Central memory CD8-positive, alpha-beta T cell (primary cell): ENCODE data around the gene SULF2.

Source experiments
- ATAC-seq: fragments of 150-1000 bp; cut with Tn5 transposase; replicated peaks from 2 replicates; pipeline ENCODE4 v1.10.0; 2022; ENCODE audit warnings: mild to moderate bottlenecking, moderate FRiP score, moderate number of reproducible peaks; ENCODE audit not compliant: poor library complexity, severe bottlenecking; ENCODE audit errors: extremely low read depth
- DNase-seq, 2 donors: peaks; one replicate each; pipeline ENCODE4 v3.0.0; 2021; ENCODE audit warnings: low spot score in 2 of 2
- H3K27ac Mint-ChIP-seq: one replicate; pipeline ENCODE4 v1.8.0; 2022; ENCODE audit warnings: low read depth, mild to moderate bottlenecking, moderate library complexity, mixed read lengths
- H3K27me3 Mint-ChIP-seq: one replicate; pipeline ENCODE4 v1.8.0; 2022; ENCODE audit warnings: mixed read lengths
- H3K36me3 Mint-ChIP-seq: one replicate; pipeline ENCODE4 v1.8.0; 2022; ENCODE audit warnings: mild to moderate bottlenecking, moderate library complexity, mixed read lengths; ENCODE audit not compliant: insufficient read depth
- H3K4me1 Mint-ChIP-seq: one replicate; pipeline ENCODE4 v1.8.0; 2022; ENCODE audit warnings: mixed read lengths
- H3K4me3 Mint-ChIP-seq: one replicate; pipeline ENCODE4 v1.8.0; 2022; ENCODE audit warnings: mild to moderate bottlenecking, moderate library complexity, mixed read lengths
- H3K9me3 Mint-ChIP-seq: one replicate; pipeline ENCODE4 v1.8.0; 2022; ENCODE audit warnings: mixed read lengths

The SULF2 gene

DNA sequence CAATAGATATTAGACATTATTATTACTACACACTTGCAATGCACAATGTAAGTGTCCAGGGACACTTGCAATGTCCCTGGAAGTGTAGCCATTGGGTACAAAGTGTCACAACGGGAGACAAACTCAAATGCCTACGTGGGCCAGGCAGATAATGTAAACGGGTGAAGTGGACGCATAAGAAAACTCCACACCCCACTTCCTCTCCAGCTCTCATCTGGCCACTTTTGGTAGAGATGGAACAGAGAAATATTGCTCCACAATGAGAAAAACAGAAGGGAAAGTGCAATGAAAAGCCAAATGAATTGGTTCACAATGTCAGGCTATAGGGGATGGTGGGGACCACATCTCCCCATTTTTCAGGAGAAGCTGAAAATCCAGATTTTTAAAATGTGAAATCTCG, 9.4 kb downstream of the SULF2 start:
- Mint-ChIP-seq H3K9me3 (no peaks in the 10 kb centered on the region), H3K27me3 (peaks cover 12% of the 10 kb centered on the region), H3K36me3 (no peaks in the 10 kb centered on the region), H3K4me1 (no peaks in the 10 kb centered on the region), H3K27ac (no peak overlapping the region), H3K4me3 (no peak overlapping the region)
- DNase-seq (no peak), ATAC-seq (no peak)

DNA sequence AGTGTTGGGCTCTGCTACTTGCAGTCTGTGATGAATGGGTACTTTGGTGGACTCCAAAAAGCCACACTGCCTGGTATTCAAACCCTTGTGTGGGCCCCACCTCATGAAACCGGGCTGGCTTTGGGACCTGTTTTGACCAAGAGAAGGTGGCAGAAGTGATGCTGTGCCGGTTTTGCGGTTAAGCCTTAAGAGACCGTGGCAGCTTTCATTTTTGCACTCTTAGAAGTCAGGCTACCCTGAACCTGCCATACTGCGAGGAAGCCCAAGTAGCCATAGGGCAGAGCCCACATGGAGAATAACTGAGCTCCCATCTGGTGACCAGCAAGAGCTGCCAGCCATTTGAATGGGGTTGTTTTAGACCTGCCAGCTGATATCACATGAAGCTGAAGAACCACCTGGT, 10.2 kb downstream of the SULF2 start:
- Mint-ChIP-seq H3K4me3 (no peak overlapping the region), H3K9me3 (no peaks in the 10 kb centered on the region), H3K36me3 (no peaks in the 10 kb centered on the region), H3K27ac (no peak overlapping the region), H3K4me1 (no peaks in the 10 kb centered on the region), H3K27me3 (peaks cover 14% of the 10 kb centered on the region)
- no peak for DNase-seq
- no peak for ATAC-seq

DNA sequence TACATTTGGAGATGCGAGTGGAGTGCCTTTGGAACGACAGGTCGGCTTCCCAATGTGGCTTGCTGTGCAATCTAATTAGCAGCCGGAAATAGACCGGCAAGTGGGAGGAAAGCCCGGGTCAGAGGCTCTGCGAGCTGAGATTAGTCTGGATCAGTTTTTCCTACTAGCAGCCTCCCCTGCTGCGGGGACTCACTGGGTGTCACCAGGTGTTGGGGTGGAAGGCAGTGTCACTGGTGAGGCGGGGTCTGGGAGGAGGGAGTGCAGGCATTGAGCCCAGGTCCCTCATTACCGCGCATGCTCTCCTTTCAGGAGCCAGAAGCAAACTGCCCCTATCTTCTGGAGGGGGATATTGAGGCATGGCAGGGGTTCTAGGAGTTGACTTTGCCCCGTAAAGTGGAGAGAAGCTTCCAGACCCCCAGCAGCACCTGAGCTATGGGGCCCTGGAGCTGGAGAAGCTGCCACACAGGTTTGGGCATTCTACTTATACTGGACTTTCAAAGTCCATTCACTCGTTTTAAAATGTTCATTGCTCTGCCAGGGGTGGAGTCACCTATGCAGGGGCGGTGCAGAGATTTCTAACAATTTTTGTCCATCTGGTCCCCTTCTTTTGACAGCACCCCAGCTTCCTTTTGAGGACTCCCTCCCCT, 11.0 kb downstream of the SULF2 start:
- Mint-ChIP-seq H3K27me3 (peaks cover 22% of the 10 kb centered on the region), H3K27ac (no peak overlapping the region), H3K4me3 (no peak overlapping the region)

DNA sequence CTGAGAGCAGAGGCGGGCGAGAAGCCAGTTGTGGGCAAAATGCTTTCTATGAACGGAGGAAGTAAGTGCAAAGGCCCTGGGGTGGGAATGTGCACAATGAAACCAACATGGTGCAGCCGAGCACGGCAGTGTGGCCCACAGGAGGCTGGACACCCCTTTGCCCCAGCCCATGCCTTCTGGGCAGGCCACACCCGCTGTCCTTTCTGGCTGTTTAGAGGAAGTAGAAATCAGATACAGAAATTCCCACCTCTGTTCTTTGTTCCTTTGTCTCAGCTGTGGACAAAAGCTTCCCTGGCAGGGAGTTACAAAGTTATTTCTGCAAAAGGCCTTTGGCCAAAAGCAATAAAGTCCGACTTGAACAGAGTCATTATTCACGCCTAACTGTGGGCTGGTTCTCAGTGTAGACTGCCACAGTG, 11.9 kb downstream of the SULF2 start:
- ATAC-seq, result no peak
- H3K9me3 Mint-ChIP-seq, result no peaks in the 10 kb centered on the region
- H3K4me3 Mint-ChIP-seq, result no peak overlapping the region
- no peak overlapping the region for H3K27ac Mint-ChIP-seq
- H3K27me3 Mint-ChIP-seq, result peaks cover 24% of the 10 kb centered on the region
- H3K36me3 Mint-ChIP-seq, result no peaks in the 10 kb centered on the region
- no peaks in the 10 kb centered on the region for H3K4me1 Mint-ChIP-seq
- DNase-seq, result no peak

More for the DNA sequence above, 11.0 kb downstream of the SULF2 start:
- Mint-ChIP-seq H3K9me3 (no peaks in the 10 kb centered on the region), H3K36me3 (no peaks in the 10 kb centered on the region), H3K4me1 (no peaks in the 10 kb centered on the region)
- ATAC-seq (no peak), DNase-seq (no peak)

DNA sequence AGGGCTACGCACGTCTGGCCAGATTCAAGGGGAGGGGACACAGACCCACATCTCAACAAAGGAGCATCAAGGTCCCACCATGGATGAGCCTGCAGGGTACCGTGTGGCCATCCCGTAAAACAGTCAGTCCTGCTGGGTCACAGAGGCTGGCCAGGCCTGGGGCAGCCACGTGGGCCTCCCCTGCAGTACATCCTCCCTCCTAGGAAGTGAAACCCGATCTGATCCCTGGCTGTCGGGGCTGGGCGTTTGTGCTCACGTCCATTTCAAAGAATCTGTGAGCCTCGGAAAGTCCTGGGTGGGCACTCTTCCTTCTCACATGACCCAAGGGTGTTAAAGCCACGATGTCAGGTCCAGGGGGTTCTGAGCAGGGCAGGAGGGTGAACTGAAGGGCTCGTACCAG, 14.3 kb downstream of the SULF2 start:
- Mint-ChIP-seq H3K4me3 (no peak overlapping the region), H3K4me1 (no peaks in the 10 kb centered on the region), H3K27me3 (peaks cover 24% of the 10 kb centered on the region), H3K9me3 (no peaks in the 10 kb centered on the region), H3K36me3 (no peaks in the 10 kb centered on the region), H3K27ac (no peak overlapping the region)
- DNase-seq (no peak), ATAC-seq (no peak)

DNA sequence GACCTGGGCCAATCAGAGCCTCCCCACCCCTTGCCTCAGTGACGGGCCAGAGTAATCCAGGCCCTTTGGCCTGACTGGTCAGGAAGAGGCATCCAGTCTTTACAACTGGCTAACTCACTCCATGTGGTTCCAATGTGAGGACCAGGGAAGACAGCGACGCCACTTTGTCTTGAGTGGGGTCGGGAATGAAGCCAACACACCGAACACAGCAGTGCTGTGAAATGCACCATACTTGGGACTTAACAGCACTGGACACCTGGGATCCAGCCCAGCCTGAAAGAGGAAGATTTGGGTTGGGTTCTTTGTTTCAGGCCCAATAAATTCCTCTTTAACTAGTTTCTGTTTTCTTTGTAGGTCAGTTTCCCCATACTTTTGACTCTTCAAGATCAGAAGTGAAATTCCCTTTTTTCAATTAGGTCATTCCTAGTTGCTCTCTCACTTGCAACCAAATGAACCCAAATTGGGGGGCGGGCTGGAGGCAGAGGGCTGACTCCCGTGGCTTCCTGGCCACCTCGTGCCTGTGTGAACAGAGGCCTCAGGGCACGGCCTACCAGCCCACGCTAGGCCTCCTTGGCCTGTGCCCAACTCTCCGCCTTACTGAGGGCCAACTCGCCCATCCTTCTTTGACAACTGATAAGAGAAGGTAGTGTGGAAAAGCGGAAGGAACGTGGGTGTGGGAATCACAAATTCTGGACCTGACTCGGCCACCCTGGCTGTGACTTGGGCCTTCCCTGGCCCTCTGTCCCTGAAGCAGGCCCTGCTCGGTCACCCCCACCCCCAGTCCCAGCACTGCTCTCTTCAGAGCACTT, 17.1 kb downstream of the SULF2 start:
- DNase-seq (no peak), ATAC-seq (no peak)
- Mint-ChIP-seq H3K9me3 (no peaks in the 10 kb centered on the region), H3K4me1 (peaks cover 8% of the 10 kb centered on the region), H3K27ac (no peak overlapping the region), H3K4me3 (no peak overlapping the region), H3K27me3 (peaks cover 46% of the 10 kb centered on the region), H3K36me3 (no peaks in the 10 kb centered on the region)

DNA sequence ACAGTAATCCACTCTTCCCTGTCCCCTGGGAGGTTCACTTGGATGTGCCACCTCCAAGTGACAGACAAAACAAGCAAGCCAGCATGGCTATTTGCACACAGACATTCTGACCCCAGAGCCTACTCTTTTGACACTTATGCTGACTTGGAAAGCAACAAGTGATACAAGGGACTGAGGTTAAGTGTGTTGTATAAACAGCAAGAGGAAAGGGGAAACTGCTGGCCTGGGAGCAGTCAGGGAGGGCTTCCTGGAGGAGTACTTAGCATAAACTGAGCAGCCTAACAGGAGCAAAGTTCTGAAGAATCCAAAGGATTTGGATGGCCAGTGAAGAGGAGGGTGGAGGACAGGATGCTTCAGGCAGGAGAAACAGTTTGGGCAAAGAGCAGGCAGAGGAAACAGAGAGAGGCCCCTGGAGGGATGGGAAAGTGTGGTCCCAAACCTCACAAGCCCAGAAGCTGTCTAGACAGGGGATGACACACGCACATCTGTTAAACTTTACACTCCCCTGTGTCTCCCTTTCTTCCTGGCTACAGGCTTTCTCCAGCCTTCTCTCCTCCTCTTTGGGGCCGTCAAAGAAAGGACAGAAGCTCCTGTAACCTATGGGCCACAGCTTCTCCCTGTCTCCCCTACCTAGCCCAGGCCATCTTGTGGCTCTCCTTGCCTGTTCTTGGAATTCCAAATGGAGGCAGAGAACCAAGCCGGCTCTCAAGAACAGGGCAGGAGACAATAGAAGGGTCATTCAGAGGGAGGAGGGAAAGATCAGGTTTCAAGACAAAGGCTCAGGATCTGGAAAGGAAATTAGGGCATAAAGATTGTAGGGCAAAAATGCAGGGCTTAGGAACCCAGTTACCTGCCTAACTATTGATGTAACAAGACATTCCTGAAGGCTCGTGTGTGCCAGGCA, 19.3 kb downstream of the SULF2 start:
- Mint-ChIP-seq H3K36me3 (no peaks in the 10 kb centered on the region), H3K9me3 (no peaks in the 10 kb centered on the region), H3K4me3 (no peak overlapping the region), H3K27ac (no peak overlapping the region), H3K27me3 (peaks cover 60% of the 10 kb centered on the region), H3K4me1 (peaks cover 8% of the 10 kb centered on the region)
- DNase-seq (no peak), ATAC-seq (no peak)

DNA sequence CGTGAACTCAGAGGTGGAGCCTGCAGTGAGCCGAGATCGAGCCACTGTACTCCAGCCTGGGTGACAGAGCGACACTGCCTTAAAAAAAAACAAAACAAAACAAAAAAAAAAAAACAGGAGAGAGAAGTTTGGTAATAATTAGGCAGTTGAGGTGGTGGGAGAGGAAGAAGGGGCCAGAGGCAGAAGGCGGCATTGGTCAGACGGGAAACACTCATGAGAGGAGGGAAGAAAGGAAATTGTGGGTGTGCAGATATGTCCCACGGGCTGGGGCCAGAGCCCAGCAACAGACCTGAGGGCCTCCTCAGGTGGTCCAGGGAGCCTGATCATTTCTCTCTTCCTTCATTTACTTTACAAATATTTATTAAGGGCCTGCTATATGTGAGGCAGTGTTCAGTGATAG, 20.0 kb downstream of the SULF2 start:
- H3K36me3 Mint-ChIP-seq, result no peaks in the 10 kb centered on the region
- H3K4me3 Mint-ChIP-seq, result no peak overlapping the region
- DNase-seq (no peak), ATAC-seq (no peak)
- H3K9me3 Mint-ChIP-seq, result no peaks in the 10 kb centered on the region
- H3K27me3 Mint-ChIP-seq, result peaks cover 66% of the 10 kb centered on the region
- peaks cover 8% of the 10 kb centered on the region for H3K4me1 Mint-ChIP-seq
- no peak overlapping the region for H3K27ac Mint-ChIP-seq

DNA sequence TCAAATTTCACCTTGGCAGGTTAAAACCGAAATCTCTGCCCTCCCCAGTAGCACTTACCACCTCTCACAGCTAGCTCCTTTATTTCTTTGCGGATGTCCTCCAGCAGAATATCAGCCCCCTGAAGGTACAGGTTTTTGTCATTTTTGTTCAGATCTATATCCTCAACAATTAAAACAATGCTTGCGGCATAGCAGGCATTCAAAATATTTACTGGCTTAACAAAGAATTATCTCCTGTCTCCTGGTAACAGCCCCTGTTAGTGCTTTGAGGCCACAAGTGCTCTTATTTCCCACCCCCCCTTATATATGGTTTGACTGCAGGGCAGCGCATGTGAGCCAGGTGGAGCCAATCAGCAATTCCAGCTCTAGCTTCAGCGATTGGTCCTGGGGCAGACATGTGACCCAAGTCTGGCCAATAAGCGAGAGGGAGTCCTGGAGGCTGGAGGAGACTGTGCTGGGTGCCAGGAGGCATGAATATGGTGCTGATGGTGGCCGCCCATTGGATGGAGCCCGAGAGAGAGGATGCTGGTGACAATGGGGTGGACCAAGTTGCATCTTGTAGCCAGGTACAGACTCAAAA, 21.0 kb downstream of the SULF2 start:
- DNase-seq (no peak), ATAC-seq (no peak)
- Mint-ChIP-seq H3K4me1 (peaks cover 8% of the 10 kb centered on the region), H3K36me3 (no peaks in the 10 kb centered on the region), H3K9me3 (no peaks in the 10 kb centered on the region), H3K27me3 (peaks cover 66% of the 10 kb centered on the region), H3K4me3 (no peak overlapping the region), H3K27ac (no peak overlapping the region)

DNA sequence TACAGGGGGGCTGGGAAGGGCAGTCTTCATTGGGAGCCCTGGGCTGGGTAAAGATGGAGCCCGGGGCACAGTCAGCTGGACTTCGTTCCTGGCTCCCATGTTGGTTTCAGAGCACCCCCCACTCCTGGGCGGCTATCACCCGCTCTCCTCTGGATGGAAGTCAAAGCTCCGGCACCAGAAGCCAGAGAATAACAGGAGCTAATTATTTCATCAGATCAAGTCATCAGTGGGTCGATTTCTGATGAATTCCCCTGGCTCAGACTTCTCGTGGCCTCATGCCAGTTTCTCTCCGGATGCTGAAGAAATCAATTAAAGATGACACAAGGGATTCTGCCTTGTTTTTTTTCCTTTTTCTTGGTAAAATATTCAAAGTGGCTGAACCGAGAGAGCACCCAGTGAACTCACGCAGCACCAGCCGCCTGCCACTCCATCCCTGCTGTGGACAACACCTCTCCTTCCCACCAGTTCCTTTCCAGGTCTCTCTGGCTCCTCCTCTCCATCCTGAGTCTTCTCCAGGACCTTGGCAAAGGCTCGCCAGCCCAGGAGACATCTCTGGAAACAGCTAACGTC, 22.5 kb downstream of the SULF2 start:
- Mint-ChIP-seq H3K4me1 (peaks cover 8% of the 10 kb centered on the region), H3K4me3 (no peak overlapping the region), H3K9me3 (no peaks in the 10 kb centered on the region), H3K27ac (no peak overlapping the region), H3K27me3 (peaks cover 72% of the 10 kb centered on the region), H3K36me3 (no peaks in the 10 kb centered on the region)
- ATAC-seq, result no peak
- no peak for DNase-seq

DNA sequence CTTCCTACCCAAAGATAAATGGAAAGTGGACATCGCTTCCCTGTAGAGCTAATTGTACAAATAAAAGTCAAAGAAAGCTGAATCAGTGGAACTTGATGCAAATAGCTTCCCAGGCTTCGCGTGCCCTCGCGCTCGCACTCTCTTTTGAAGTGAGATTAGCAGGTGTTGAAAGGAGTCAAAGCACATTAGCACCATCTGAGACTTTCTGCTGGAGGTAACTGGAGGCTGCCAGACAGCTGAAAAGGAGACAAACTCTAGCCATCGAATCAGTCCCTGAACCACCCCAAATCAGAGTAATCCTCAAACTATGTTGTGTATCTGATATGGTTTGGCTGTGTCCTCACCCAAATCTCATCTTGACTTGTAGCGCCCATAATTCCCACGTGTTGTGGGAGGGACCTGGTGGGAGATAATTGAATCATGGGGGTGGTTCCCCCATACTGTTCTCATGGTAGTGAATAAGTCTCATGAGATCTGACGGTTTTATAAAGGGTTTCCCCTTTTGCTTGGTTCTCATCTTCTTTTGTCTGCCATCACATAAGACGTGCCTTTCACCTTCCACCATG, 23.7 kb downstream of the SULF2 start:
- peaks cover 3% of the 10 kb centered on the region for H3K36me3 Mint-ChIP-seq
- no peaks in the 10 kb centered on the region for H3K9me3 Mint-ChIP-seq
- H3K27me3 Mint-ChIP-seq, result peaks cover 72% of the 10 kb centered on the region
- no peak overlapping the region for H3K4me3 Mint-ChIP-seq
- H3K4me1 Mint-ChIP-seq, result peaks cover 8% of the 10 kb centered on the region
- no peak for ATAC-seq
- H3K27ac Mint-ChIP-seq, result no peak overlapping the region
- DNase-seq, result no peak
